Breast epithelium (tissue), 4 donors: Measurements from ENCODE around the gene POP7. TPM values are rescaled to one million over a fixed set of nuclear protein-coding genes. Genes with fewer than 3 reads are reported as not detected.

Experiments
- DNase-seq, 2 donors: peaks; one replicate each; pipeline ENCODE4 v3.0.0-alpha.2; 2019; ENCODE audit warnings: low spot score in 2 of 2
- H3K27ac ChIP-seq, 2 donors: fragments of 200-600 bp; sonication (generic) in 1 of 2; one replicate each; pipeline ENCODE4 v1.5.1; 2016 to 2019; ENCODE audit warnings: mild to moderate bottlenecking in 1 of 2
- H3K27me3 ChIP-seq, 2 donors: fragments of 200-600 bp; sonication (generic) in 1 of 2; one replicate each; pipeline versions ENCODE4 v1.5.1 to v1.6.0; 2017 to 2019; ENCODE audit warnings: control low read depth in 1 of 2, mild to moderate bottlenecking in 1 of 2
- H3K36me3 ChIP-seq: fragments of 200-600 bp; one replicate; pipeline ENCODE4 v1.5.1; 2019
- H3K4me1 ChIP-seq, 2 donors: fragments of 200-600 bp; sonication (generic); one replicate each; pipeline ENCODE4 v1.5.1; 2016 to 2019; ENCODE audit warnings: control low read depth in 1 of 2
- H3K4me3 ChIP-seq, 3 donors: fragments of 200-600 bp; sonication (generic); 1 replicate in 2 of 3; 2 replicates in 1 of 3; pipeline ENCODE4 v1.5.1; 2016 to 2019; ENCODE audit warnings: mild to moderate bottlenecking in 3 of 3, moderate library complexity in 2 of 3
- H3K9me3 ChIP-seq, 2 donors: fragments of 200-600 bp; sonication (generic) in 1 of 2; one replicate each; pipeline ENCODE4 v1.5.1; 2016 to 2019; ENCODE audit warnings: control low read depth in 1 of 2
- CTCF ChIP-seq, 3 donors: fragments of 450-650 bp; IDR thresholded peaks; one replicate each; pipeline ENCODE4 v1.5.1; 2016 to 2017; ENCODE audit warnings: antibody characterized with exemption in 3 of 3, mild to moderate bottlenecking in 3 of 3, moderate library complexity in 3 of 3
- POLR2A ChIP-seq: fragments of 450-650 bp; IDR thresholded peaks from one replicate; pipeline ENCODE4 v1.6.1; 2016; ENCODE audit warnings: antibody characterized with exemption, mild to moderate bottlenecking, moderate library complexity
- POLR2AphosphoS5 ChIP-seq, 3 donors: sonication (generic); formaldehyde crosslinking; IDR thresholded peaks; one replicate each; pipeline ENCODE4 v1.6.1; 2017; ENCODE audit warnings: antibody characterized with exemption in 3 of 3
- intact Hi-C: fragments of 100-400 bp; cut with DNase I; formaldehyde crosslinking; loops from one replicate; pipeline ENCODE4 v1.15.1; 2023; ENCODE audit warnings: low total_unique reads
- total RNA-seq, 3 donors: library from RNA; depleted of rRNA; stranded (reverse); fragments of >200 nt; gene quantifications; one replicate each; pipeline ENCODE4 v1.1.0, GENCODE V29; 2016

Gene POP7
- total RNA-seq, 3 donors from 2014 or later = 25.8 to 28.2 (median 27.4) TPM

GRCh38 chr7:100744605-100745004, 38.7 kb downstream of the POP7 start:
- H3K4me3 ChIP-seq = peak overlapping the region in 2 of 3 donors; percentile 35 to 61
- H3K9me3 ChIP-seq = no peaks in the 10 kb centered on the region
- no peaks in the 10 kb centered on the region for H3K36me3 ChIP-seq
- H3K27ac ChIP-seq = no peak overlapping the region
- intact Hi-C loops = no loop called here
- DNase-seq = no peak
- no peaks in the 10 kb centered on the region for H3K4me1 ChIP-seq
- no peaks in the 10 kb centered on the region for H3K27me3 ChIP-seq
- TF ChIP-seq POLR2A (no peak), CTCF (IDR thresholded peaks at IDR 0.05) (no peak), POLR2AphosphoS5 (IDR thresholded peaks at IDR 0.05) (no peak)

GRCh38 chr7:100745184-100745583, 39.3 kb downstream of the POP7 start:
- H3K9me3 ChIP-seq = no peaks in the 10 kb centered on the region
- H3K27me3 ChIP-seq = peaks cover 0 to 2% of the 10 kb centered on the region in 2 donors
- no peaks in the 10 kb centered on the region for H3K36me3 ChIP-seq
- peak overlapping the region; percentile 35 to 61 (median 37) for H3K4me3 ChIP-seq
- no peak overlapping the region for H3K27ac ChIP-seq
- intact Hi-C loops = no loop called here
- no peak for TF ChIP-seq CTCF (IDR thresholded peaks at IDR 0.05)
- no peak for TF ChIP-seq POLR2A
- TF ChIP-seq POLR2AphosphoS5 (IDR thresholded peaks at IDR 0.05) = no peak
- no peak for DNase-seq
- H3K4me1 ChIP-seq = no peaks in the 10 kb centered on the region

GRCh38 chr7:100752994-100753393, 47.1 kb downstream of the POP7 start:
- Histone ChIP-seq H3K4me3 (no peak overlapping the region), H3K27ac (no peak overlapping the region), H3K4me1 (no peaks in the 10 kb centered on the region), H3K9me3 (no peaks in the 10 kb centered on the region), H3K36me3 (no peaks in the 10 kb centered on the region), H3K27me3 (peaks cover 0 to 12% of the 10 kb centered on the region in 2 donors)
- TF ChIP-seq POLR2A (no peak), CTCF (IDR thresholded peaks at IDR 0.05) (no peak), POLR2AphosphoS5 (IDR thresholded peaks at IDR 0.05) (no peak)
- intact Hi-C loops = no loop called here
- DNase-seq = no peak

- no peak for DNase-seq
- Histone ChIP-seq H3K4me3 (no peak overlapping the region), H3K36me3 (no peaks in the 10 kb centered on the region), H3K9me3 (no peaks in the 10 kb centered on the region), H3K27me3 (peaks cover 0 to 12% of the 10 kb centered on the region in 2 donors), H3K4me1 (no peaks in the 10 kb centered on the region), H3K27ac (no peak overlapping the region)
- intact Hi-C loops = no loop called here
- TF ChIP-seq POLR2A (no peak), POLR2AphosphoS5 (IDR thresholded peaks at IDR 0.05) (no peak), CTCF (IDR thresholded peaks at IDR 0.05) (no peak)
Measured at GRCh38 chr7:100753750-100754149, 47.8 kb downstream of the POP7 start.

Other genes starting within 250 kb of the POP7 start
- not detected for gene SPACDR, start 241.9 kb upstream of the POP7 start, total RNA-seq
- 10 to 100 TPM; 17.0 to 23.7 (median 19.7) TPM for gene TSC22D4, start 226.9 kb upstream of the POP7 start, total RNA-seq
- gene NYAP1, start 222.2 kb upstream of the POP7 start, total RNA-seq = under 1 TPM; 0.48 to 0.66 (median 0.59) TPM
- 10 to 100 TPM; 12.2 to 24.7 (median 18.7) TPM for gene AGFG2, start 166.9 kb upstream of the POP7 start, total RNA-seq
- 1 to 10 TPM in 1 of 3 donors, under 1 TPM in 2; 0.96 to 2.2 (median 0.98) TPM for gene SAP25, start 132.2 kb upstream of the POP7 start, total RNA-seq
- 10 to 100 TPM; 49.6 to 89.1 (median 88.1) TPM for gene LRCH4, start 120.0 kb upstream of the POP7 start, total RNA-seq
- gene FBXO24, start 119.8 kb upstream of the POP7 start, total RNA-seq = under 1 TPM in 2 of 3 donors, not detected in 1; 0.59 to 0.98 TPM
- 10 to 100 TPM; 33.1 to 61.8 (median 39.7) TPM for gene PCOLCE, start 103.8 kb upstream of the POP7 start, total RNA-seq
- 10 to 100 TPM in 2 of 3 donors, 1 to 10 TPM in 1; 8.8 to 12.6 (median 11.8) TPM for gene MOSPD3, start 93.6 kb upstream of the POP7 start, total RNA-seq
- under 1 TPM in 1 of 3 donors, not detected in 2; 0.48 TPM for gene TFR2, start 64.6 kb upstream of the POP7 start, total RNA-seq
- gene ACTL6B, start 49.7 kb upstream of the POP7 start, total RNA-seq = not detected
- gene GNB2, start 32.4 kb upstream of the POP7 start, total RNA-seq = 100 to 1,000 TPM; 113 to 197 (median 173) TPM
- 10 to 100 TPM; 25.0 to 39.0 (median 34.8) TPM for gene GIGYF1, start 11.9 kb upstream of the POP7 start, total RNA-seq
- not detected for gene EPO, start 14.3 kb downstream of the POP7 start, total RNA-seq
- not detected for gene ZAN, start 27.5 kb downstream of the POP7 start, total RNA-seq
- 10 to 100 TPM; 21.4 to 64.9 (median 31.8) TPM for gene EPHB4, start 121.4 kb downstream of the POP7 start, total RNA-seq
- gene SLC12A9, start 146.6 kb downstream of the POP7 start, total RNA-seq = 10 to 100 TPM; 13.3 to 18.0 (median 16.7) TPM
- gene TRIP6, start 161.3 kb downstream of the POP7 start, total RNA-seq = 10 to 100 TPM; 45.3 to 62.8 (median 49.8) TPM
- 100 to 1,000 TPM in 2 of 3 donors, 10 to 100 TPM in 1; 45.8 to 111 (median 104) TPM for gene SRRT, start 169.0 kb downstream of the POP7 start, total RNA-seq
- gene UFSP1, start 183.6 kb downstream of the POP7 start, total RNA-seq = 1 to 10 TPM; 2.9 to 4.2 (median 3.7) TPM
- gene ACHE, start 189.8 kb downstream of the POP7 start, total RNA-seq = 1 to 10 TPM in 2 of 3 donors, under 1 TPM in 1; 0.64 to 4.3 (median 3.2) TPM
- gene MUC3A, start 243.4 kb downstream of the POP7 start, total RNA-seq = under 1 TPM; under 0.01 to 0.29 (median 0.16) TPM